Ovary (tissue), 9 donors: ENCODE measurements around the gene PLEKHA6. TPM values are rescaled to one million over a fixed set of nuclear protein-coding genes. Genes with fewer than 3 reads are reported as not detected.
A peak's percentile ranks its signal among the peaks of the same experiment; 100 is the strongest.

Experiments
- DNase-seq, 5 donors: peaks; one replicate each; pipeline ENCODE4 v3.0.0-alpha.2; 2019 to 2020
- H3K27ac ChIP-seq, 2 donors: fragments of 200-600 bp; one replicate each; pipeline versions ENCODE4 v1.5.1 to v1.8.0; 2019 to 2022
- H3K27me3 ChIP-seq: fragments of 200-600 bp; one replicate; pipeline ENCODE4 v1.8.0; 2022
- H3K36me3 ChIP-seq: fragments of 200-600 bp; sonication (generic); one replicate; pipeline ENCODE4 v1.5.1; 2019
- H3K4me1 ChIP-seq: one replicate; pipeline ENCODE4 v1.8.1; 2013; ENCODE audit warnings: mild to moderate bottlenecking, moderate library complexity; ENCODE audit not compliant: insufficient read depth
- H3K4me3 ChIP-seq: fragments of 200-600 bp; sonication (generic); one replicate; pipeline ENCODE4 v1.5.1; 2017
- H3K9me3 ChIP-seq, 2 donors: fragments of 200-600 bp in 1 of 2; sonication (generic) in 1 of 2; one replicate each; pipeline versions ENCODE4 v1.5.1 to v1.8.1; 2013 to 2019; ENCODE audit warnings: mild to moderate bottlenecking in 1 of 2, moderate library complexity in 1 of 2
- CTCF ChIP-seq, 3 donors: fragments of 450-650 bp in 2 of 3; fragments of 200-600 bp in 1 of 3; IDR thresholded peaks; one replicate each; pipeline versions ENCODE4 v1.5.1 to v1.8.0; 2016 to 2022; ENCODE audit warnings: antibody characterized with exemption in 3 of 3, mild to moderate bottlenecking in 1 of 3
- EP300 ChIP-seq: sonication (generic); formaldehyde crosslinking; IDR thresholded peaks from one replicate; pipeline ENCODE4 v1.6.1; 2017; ENCODE audit warnings: antibody characterized with exemption
- POLR2A ChIP-seq: fragments of 450-650 bp; IDR thresholded peaks from one replicate; pipeline ENCODE4 v1.6.1; 2017; ENCODE audit warnings: antibody characterized with exemption, mild to moderate bottlenecking, moderate library complexity
- WGBS, 3 donors: extraction: QIAGEN DNeasy Blood & Tissue Kit in 1 of 3; methylation state at CpG; one replicate each; pipeline versions ENCODE4 v1.1.5 to v1.1.7; 2013 to 2017; 5-methylcytosine and 5-hydroxymethylcytosine counted together
- intact Hi-C, 4 donors: fragments of 100-400 bp; cut with DNase I; formaldehyde crosslinking; loops; one replicate each; pipeline versions ENCODE4 v1.11.0 to v1.15.1; 2022 to 2023
- polyA plus RNA-seq, 2 donors: library from polyadenylated mRNA; stranded (reverse); fragments of 200-250 nt in 1 of 2; fragments of 350-450 nt in 1 of 2; fragmentation: Illumina TruSeq in 1 of 2; extraction: RNeasy Lipid Tissue Mini Kit (QIAGEN cat#74804) in 1 of 2; gene quantifications; one replicate each; pipeline ENCODE4 v1.2.3, GENCODE V29; 2013 to 2014
- total RNA-seq, 7 donors: library from RNA; depleted of rRNA in 2 of 7; stranded (reverse); fragments of >200 nt in 2 of 7; fragmentation: NEBNext Ultra II Directional in 3 of 7; extraction: Animal tissue kit (Norgen Biotek cat#: 25700) in 3 of 7; gene quantifications; one replicate each; pipeline versions ENCODE4 v1.1.0 to v1.2.4, GENCODE V29; 2016 to 2023
- donor health status: DM: no; HTN: no; CAD: no; lungs with moderate emphysema.
- donor health status: DM: no; HTN: no; CAD: no.
- donor health status: Bipolar disorder and iron deficiency.
- donor health status: DM: yes; HTN: yes; CAD: no.
- donor health status: DM: no; HTN: no; CAD: no.
- donor health status: DM: yes; HTN: yes; CAD: no.

PLEKHA6 gene
- total and polyA plus RNA-seq, 9 donors, result 2.3 to 20.5 (median 6.6) TPM

- WGBS, 3 donors, result 63 to 66% (median 64%) methylated on average over 7 of the region's 7 CpGs
- Histone ChIP-seq H3K4me3 (no peak overlapping the region), H3K27ac (no peak overlapping the region), H3K27me3 (no peaks in the 10 kb centered on the region), H3K4me1 (no peaks in the 10 kb centered on the region), H3K9me3 (no peaks in the 10 kb centered on the region), H3K36me3 (no peaks in the 10 kb centered on the region)
- intact Hi-C loops, result loop anchor here in 1 of 4 donors (5.0 kb wide), 1 partner anchor 104 kb away; no protein-coding TSS in a partner anchor
- TF ChIP-seq POLR2A (no peak), EP300 (no peak), CTCF (IDR thresholded peaks at IDR 0.05) (peak; percentile 44 to 64 (median 46))
- DNase-seq, result peak; percentile 57 to 75 (median 69)
These were observed 101.3 kb downstream of the PLEKHA6 start for GRCh38 chr1:204258213-204259115.

- no peak overlapping the region for H3K4me3 ChIP-seq
- H3K9me3 ChIP-seq, result no peaks in the 10 kb centered on the region
- H3K4me1 ChIP-seq, result no peaks in the 10 kb centered on the region
- no peak for TF ChIP-seq EP300
- TF ChIP-seq CTCF (IDR thresholded peaks at IDR 0.05), result no peak
- TF ChIP-seq POLR2A, result no peak
- no peak overlapping the region for H3K27ac ChIP-seq
- WGBS, 3 donors, result 92 to 93% (median 93%) methylated on average over 24 of the region's 24 CpGs
- no peak for DNase-seq
- intact Hi-C loops, result loop anchor here in 1 of 4 donors (5.0 kb wide), 1 partner anchor 105 kb away; no protein-coding TSS in a partner anchor
- no peaks in the 10 kb centered on the region for H3K27me3 ChIP-seq
- no peaks in the 10 kb centered on the region for H3K36me3 ChIP-seq
These were observed 102.3 kb downstream of the PLEKHA6 start for GRCh38 chr1:204257446-204257845.

- Histone ChIP-seq H3K9me3 (no peaks in the 10 kb centered on the region), H3K4me3 (no peak overlapping the region), H3K27ac (no peak overlapping the region), H3K27me3 (no peaks in the 10 kb centered on the region), H3K36me3 (no peaks in the 10 kb centered on the region), H3K4me1 (no peaks in the 10 kb centered on the region)
- intact Hi-C loops, result loop anchor here in 1 of 4 donors (5.0 kb wide), 1 partner anchor 106 kb away; no protein-coding TSS in a partner anchor
- no peak for DNase-seq
- TF ChIP-seq CTCF (IDR thresholded peaks at IDR 0.05), result no peak
- no peak for TF ChIP-seq EP300
- TF ChIP-seq POLR2A, result no peak
- 69 to 77% (median 74%) methylated on average over 10 of the region's 10 CpGs for WGBS, 3 donors
These were observed 103.2 kb downstream of the PLEKHA6 start for GRCh38 chr1:204256531-204256930.

- H3K9me3 ChIP-seq, result no peaks in the 10 kb centered on the region
- H3K27me3 ChIP-seq, result no peaks in the 10 kb centered on the region
- H3K4me1 ChIP-seq, result no peaks in the 10 kb centered on the region
- no peak overlapping the region for H3K27ac ChIP-seq
- DNase-seq, result no peak
- WGBS, 3 donors, result 33 to 49% (median 42%) methylated on average over 5 of the region's 5 CpGs
- TF ChIP-seq EP300, result no peak
- H3K36me3 ChIP-seq, result no peaks in the 10 kb centered on the region
- intact Hi-C loops, result loop anchor here in 1 of 4 donors (5.0 kb wide), 1 partner anchor 106 kb away; no protein-coding TSS in a partner anchor
- no peak overlapping the region for H3K4me3 ChIP-seq
These were observed 103.8 kb downstream of the PLEKHA6 start for GRCh38 chr1:204255966-204256365.

- no peak for DNase-seq
- WGBS, 3 donors, result 69 to 85% (median 73%) methylated on average over 5 of the region's 5 CpGs
- TF ChIP-seq POLR2A (no peak), CTCF (IDR thresholded peaks at IDR 0.05) (no peak), EP300 (no peak)
- no peak overlapping the region for H3K27ac ChIP-seq
- intact Hi-C loops, result loop anchor here in 1 of 4 donors (5.0 kb wide), 1 partner anchor 107 kb away; no protein-coding TSS in a partner anchor
- H3K27me3 ChIP-seq, result no peaks in the 10 kb centered on the region
- no peaks in the 10 kb centered on the region for H3K9me3 ChIP-seq
- no peak overlapping the region for H3K4me3 ChIP-seq
- no peaks in the 10 kb centered on the region for H3K36me3 ChIP-seq
- no peaks in the 10 kb centered on the region for H3K4me1 ChIP-seq
These were observed 104.5 kb downstream of the PLEKHA6 start for GRCh38 chr1:204255225-204255624.
